Measurements from ENCODE around the gene ZNF777.
"Not testable (repeated sequence)": the region's sequence is repeated elsewhere in the genome, so short reads cannot be mapped to it uniquely, and the experiment has no call there.

The ZNF777 gene

DNA sequence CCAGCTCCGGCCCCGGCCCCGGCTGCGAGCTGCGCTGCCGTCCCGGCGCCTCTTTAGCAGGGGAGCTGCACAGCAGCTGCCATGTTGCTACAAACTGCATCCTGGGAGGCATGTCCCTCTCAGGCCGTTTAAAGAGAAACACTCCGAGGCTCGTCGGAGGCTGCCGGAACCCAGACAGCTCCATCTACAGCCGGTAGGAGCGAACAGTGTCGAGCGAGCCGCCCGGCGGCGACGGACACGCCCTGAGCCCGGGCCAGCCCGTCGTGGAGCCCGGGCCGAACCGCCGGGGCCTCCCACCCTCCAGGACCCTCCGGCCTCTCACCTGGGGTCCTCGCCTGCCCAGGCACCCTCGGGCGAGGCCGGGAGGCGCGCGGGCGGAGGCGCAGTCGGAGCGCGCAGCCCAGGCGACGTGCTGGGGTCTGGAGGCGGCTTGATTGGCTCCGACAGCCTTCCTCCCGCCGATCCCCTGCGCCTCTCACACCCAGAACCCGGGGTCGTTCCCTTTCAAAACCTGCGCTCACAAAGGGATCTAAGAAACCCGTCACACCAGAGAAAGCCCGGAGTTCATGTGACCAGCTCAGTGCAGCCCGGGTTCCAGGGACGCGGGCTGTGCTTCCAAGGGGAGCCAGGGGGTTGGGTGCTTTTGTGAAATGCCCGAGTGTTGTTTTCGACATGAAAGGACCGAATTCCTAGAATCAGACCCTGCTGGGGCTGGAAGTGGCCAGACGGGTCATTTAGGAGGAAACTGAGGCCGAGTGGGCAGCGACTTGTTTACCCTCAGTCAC is at the start of gene ZNF777:
Gene ZNF777, minus strand, starts transcription at position 570 of the 785 bp plus-strand sequence. CDS start 5,040 bp downstream, outside the sequence.
- peak; percentile 92 for DNase-seq

DNA sequence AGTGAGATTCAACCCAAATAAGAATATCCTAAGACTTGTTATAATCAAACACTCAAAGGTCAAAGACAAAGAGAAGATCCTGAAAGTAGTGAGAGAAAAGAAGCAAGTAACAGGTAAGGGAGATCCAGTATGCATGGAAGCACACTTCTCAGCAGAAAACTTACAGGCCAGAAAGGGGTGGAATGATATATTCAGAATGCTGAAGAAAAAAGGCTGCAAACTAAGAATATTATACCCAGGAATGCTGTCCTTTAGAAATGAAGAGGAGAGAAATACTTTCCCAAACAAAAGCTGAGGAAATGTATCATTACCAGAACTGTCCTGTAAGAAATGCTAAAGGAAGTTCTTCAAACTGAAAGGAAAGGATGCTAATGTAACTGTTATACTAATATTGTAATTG is 49.4 kb upstream of the ZNF777 start:
- no peak for DNase-seq

DNA sequence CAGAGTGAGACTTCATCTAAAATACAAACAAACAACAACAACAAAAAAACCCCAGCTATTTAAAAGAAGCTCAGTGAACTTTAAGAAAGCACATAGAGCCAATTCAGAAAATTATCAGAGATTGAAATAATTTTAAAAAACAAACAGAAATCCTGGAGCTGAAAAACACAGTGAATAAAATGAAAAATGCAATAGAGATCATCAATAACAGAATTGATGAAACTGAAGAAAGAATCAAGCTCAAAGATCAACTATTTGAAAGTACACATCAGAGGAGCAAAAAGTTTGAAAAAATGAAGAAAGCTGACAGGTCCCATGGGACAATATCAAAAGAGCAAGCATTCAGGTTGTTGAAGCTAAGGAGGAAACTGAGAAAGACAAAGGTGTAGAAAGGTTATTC is 48.9 kb upstream of the ZNF777 start:
- DNase-seq = no peak

- DNase-seq = no peak
Measured at GRCh38 chr7:149505551-149505950, 44.7 kb upstream of the ZNF777 start.

DNA sequence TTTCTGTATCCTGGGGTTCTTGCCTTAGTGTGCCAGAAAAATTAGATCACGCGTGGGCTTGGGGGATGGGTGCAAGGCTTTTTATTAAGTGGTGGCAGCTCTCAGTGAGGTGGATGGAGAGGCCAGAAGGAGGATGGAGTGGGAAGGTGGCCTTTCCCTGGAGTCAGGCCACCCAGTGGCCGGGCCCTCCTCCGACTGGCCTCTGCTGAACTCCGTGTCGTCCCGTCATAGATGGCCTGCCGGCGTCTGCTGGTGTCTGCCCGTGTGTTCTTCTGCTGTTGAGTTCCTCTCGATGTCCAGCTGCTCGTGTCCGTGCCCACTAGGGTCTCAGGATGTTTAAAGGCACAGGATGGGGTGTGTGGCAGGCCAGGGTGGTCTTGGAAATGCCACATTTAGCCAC is 40.8 kb upstream of the ZNF777 start:
- DNase-seq = no peak

DNA sequence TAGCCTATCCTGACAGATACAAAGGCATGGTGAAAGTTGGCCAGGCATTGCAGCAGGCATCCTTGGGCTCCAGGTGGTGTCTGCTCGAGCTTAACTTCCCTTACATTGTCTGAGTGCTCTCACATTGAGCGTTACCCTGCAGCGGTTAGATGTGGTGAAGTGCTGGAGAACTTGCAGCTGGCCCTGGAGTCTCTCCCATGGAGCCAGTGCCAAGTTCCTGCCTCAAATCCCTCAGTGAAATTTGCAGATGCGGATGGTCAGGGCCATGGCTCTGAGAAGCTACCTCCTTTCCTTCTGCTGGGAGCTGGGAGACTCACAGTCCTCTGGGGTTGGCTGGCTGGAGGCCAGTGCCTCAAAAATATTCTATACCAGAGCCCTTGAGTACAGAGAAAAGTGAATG is 40.0 kb upstream of the ZNF777 start:
- no peak for DNase-seq

DNA sequence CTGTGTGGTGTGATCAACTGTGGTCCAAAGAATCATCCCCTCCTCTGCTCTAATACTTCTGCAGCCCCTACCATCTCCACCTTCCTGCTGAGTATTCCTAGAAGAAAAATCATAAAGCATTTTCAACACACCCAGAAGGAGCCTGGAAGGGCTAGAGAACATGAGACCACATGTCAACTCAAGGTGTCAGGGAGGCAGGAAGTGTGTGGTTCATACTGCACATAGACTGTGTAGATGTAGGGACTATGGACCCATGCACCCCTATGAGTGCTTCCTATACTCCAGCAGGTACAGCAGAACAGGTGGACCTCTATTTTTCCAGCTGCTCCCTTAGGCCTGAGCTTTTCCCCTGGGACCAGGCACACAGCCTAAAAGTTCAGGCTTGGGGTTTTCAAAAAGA is 39.3 kb upstream of the ZNF777 start:
- DNase-seq = no peak

DNA sequence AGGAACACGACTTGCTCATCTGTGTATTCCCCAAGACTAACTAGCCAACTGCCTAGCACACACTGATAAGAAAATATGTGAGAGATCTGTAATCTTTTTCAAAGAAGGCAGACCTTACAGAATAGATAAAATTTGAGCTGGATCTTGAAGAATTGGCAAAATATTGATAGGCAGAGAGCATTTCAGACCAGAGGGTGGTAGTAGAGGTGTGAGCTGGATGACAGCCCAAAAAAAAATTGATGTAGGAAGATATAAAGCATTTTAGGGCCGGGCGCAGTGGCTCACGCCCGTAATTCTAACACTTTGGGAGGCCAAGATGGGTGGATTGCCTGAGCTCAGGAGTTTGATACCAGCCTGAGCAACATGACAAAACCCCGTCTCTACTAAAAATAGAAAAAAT is 37.9 kb upstream of the ZNF777 start:
- DNase-seq = no peak

GRCh38 chr7:149497467-149498261 is 36.8 kb upstream of the ZNF777 start, which contains the start of gene ZNF746:
ZNF746 (minus strand) TSS chr7:149497809; CDS start chr7:149497536, 273 bp downstream.
- DNase-seq = peak; percentile 90

- DNase-seq = no peak
Measured at GRCh38 chr7:149496642-149497391, 36.0 kb upstream of the ZNF777 start.

GRCh38 chr7:149495785-149496641 is 35.2 kb upstream of the ZNF777 start:
- DNase-seq = no peak

- DNase-seq = no peak
Measured at GRCh38 chr7:149494738-149495368, 34.0 kb upstream of the ZNF777 start.

- DNase-seq = not testable (repeated sequence)
Measured at GRCh38 chr7:149493975-149494374, 33.1 kb upstream of the ZNF777 start.

DNA sequence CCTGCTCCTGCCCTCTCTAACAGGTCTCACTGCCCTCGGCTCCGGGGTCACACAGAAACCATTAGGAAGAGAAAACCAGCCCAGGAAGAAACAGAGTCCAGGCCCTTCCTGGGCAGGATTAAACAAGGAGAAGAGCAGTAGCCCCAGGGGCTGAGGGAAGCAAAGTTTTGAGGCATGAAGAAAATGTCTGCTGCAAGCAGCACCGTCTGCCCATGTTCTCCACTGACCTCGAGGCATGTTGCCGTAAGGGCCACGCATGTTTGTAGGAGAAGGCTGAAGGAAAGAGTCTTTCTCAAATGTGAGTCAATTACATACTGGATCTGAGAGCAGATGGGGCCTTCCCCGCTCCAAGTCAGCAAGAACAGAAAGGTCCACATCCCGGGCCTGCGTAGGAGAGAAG is 32.5 kb upstream of the ZNF777 start:
- no peak for DNase-seq

GRCh38 chr7:149490083-149490760 is 29.4 kb upstream of the ZNF777 start:
- DNase-seq = no peak

- peak; percentile 67 for DNase-seq
Measured at GRCh38 chr7:149489391-149490024, 28.6 kb upstream of the ZNF777 start.

DNA sequence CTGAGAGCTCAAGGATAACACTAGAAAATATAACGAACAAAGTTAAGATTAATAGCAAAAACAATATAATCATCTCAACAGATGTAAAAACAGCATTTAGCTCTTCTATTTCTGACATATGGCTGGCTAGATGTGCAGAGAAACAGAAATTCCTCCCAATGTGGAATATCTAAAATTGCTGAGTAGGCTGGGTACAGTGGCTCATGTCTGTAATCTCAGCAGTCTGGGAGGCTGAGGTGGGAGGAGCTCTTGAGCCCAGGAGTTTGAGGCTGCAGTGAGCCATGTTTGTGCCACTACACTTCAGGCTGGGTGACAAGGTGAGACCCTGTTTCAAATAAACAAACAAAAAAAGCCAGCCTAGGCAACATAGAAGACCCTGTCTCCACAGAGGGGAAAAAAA is 18.7 kb upstream of the ZNF777 start:
- DNase-seq = no peak

GRCh38 chr7:149478754-149479153 is 17.9 kb upstream of the ZNF777 start:
- DNase-seq = no peak

- no peak for DNase-seq
Measured at GRCh38 chr7:149477494-149478443, 16.9 kb upstream of the ZNF777 start.

DNA sequence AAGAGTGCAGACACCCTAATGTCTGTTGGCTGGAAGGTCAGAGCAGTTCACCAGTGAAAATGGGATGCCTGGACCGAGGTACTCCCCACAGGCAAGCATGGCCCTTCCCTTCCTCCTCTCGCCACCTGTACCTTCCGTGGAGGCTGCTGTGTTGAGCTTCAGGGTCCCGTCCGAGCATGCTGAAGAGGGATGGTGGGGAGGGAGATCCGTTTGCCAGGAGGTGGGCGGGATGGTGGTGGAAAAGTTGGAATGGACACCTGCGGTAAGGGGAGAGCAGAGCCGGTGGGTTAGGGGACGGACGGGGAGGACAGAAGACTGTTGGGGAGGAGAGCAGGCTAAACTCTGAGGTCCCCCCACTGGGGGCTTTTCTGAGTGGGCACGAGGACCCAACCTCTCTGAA is 15.9 kb upstream of the ZNF777 start:
- DNase-seq = no peak

Measured in 8988T (cell line).